HUES6 (cell line): ENCODE results near the gene PRKCA.

Source experiments
- H3K27ac ChIP-seq: 2 replicates; pipeline ENCODE4 v1.7.0; 2013; ENCODE audit warnings: low read depth, mild to moderate bottlenecking, low read length, inconsistent platforms
- H3K27me3 ChIP-seq: 2 replicates; pipeline ENCODE4 v1.6.1; 2013; ENCODE audit warnings: low read length; ENCODE audit not compliant: control insufficient read depth, insufficient read depth
- H3K36me3 ChIP-seq: 2 replicates; pipeline ENCODE4 v1.6.1; 2013; ENCODE audit warnings: low read length; ENCODE audit not compliant: control insufficient read depth, insufficient read depth
- H3K4me1 ChIP-seq: 2 replicates; pipeline ENCODE4 v1.6.1; 2013; ENCODE audit warnings: low read length; ENCODE audit not compliant: control insufficient read depth, insufficient read depth
- H3K4me3 ChIP-seq: 2 replicates; pipeline ENCODE4 v1.5.1; 2013; ENCODE audit warnings: low read depth, low read length
- H3K9ac ChIP-seq: one replicate; pipeline ENCODE4 v1.6.1; 2013; ENCODE audit warnings: mild to moderate bottlenecking, low read length
- H3K9me3 ChIP-seq: 2 replicates; pipeline ENCODE4 v1.6.1; 2013; ENCODE audit warnings: low read depth, low read length; ENCODE audit not compliant: control insufficient read depth, insufficient read depth

The PRKCA gene

GRCh38 chr17:66272811-66273585, 29.4 kb upstream of the PRKCA start:
- H3K27me3 ChIP-seq, result no peaks in the 10 kb centered on the region
- no peaks in the 10 kb centered on the region for H3K36me3 ChIP-seq
- H3K4me1 ChIP-seq, result no peaks in the 10 kb centered on the region
- H3K4me3 ChIP-seq, result no peak overlapping the region
- H3K9ac ChIP-seq, result no peak overlapping the region
- no peak overlapping the region for H3K27ac ChIP-seq
- peaks cover 18% of the 10 kb centered on the region for H3K9me3 ChIP-seq

DNA sequence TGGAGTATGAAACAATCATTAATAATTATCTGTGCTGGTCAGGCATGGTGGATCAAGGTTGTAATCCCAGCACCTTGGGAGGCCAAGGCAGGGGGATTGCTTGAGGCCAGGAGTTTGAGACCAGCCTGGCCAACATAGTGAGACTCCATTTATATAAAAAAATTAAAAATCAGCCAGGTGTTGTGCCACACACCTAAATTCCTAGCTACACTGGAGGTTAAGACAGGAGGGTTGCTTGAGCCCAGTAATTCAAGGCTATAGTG, 28.9 kb upstream of the PRKCA start:
- no peaks in the 10 kb centered on the region for H3K4me1 ChIP-seq
- H3K27ac ChIP-seq, result no peak overlapping the region
- H3K36me3 ChIP-seq, result no peaks in the 10 kb centered on the region
- H3K9ac ChIP-seq, result no peak overlapping the region
- no peaks in the 10 kb centered on the region for H3K27me3 ChIP-seq
- H3K9me3 ChIP-seq, result peaks cover 18% of the 10 kb centered on the region
- H3K4me3 ChIP-seq, result no peak overlapping the region

DNA sequence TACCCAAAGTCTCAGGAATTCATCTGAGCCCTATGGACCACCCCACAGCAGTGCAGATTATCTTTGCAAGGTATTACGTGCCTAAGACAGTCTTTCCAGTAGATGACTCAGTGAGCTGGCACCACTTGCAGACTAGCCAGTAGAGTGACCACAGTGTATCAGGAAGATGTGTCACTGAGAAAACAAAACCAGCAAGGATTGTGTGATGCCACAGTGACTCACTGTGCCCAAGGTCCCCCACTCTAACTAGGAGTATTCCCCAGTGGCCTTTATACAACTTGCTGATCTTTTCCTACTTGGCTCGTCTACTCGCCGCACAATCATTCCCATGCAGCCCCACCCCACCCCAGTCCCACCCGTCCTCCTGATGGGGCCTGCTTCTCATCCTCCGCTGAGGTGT, 26.8 kb upstream of the PRKCA start:
- Histone ChIP-seq H3K4me1 (no peaks in the 10 kb centered on the region), H3K9ac (no peak overlapping the region), H3K27ac (no peak overlapping the region), H3K4me3 (no peak overlapping the region), H3K9me3 (peaks cover 11% of the 10 kb centered on the region), H3K36me3 (no peaks in the 10 kb centered on the region), H3K27me3 (no peaks in the 10 kb centered on the region)

DNA sequence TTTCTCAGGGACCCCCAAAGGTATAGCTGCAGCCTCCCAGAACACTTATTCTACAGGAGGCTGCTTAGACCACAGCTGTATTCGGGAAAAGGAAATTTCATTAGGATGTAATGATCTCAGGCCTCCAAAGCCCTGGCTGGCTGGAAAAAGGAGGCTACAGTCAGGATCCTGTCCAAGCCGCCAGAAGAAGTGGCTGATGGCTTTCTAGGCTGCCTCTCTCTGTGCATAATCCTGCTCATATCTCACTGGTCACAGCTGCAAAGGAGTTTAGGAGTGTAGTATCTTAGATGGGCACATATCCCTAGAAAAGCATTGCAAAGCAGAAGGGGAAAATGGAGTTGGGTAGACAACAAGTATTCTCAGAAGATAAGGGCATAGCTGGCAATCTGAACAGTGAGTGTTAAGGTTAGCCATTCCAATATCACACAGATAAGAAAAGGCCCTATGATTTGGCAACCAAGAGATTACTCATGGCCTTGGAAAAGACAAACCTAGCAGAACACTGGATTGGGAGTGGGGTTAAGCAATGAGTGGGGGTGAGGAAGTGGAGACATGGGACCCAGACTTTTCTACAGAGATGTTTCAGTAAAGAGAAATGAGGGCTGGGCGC, 26.0 kb upstream of the PRKCA start:
- Histone ChIP-seq H3K4me1 (no peaks in the 10 kb centered on the region), H3K27ac (no peak overlapping the region)

GRCh38 chr17:66277191-66277590, 25.2 kb upstream of the PRKCA start:
- no peaks in the 10 kb centered on the region for H3K36me3 ChIP-seq
- no peaks in the 10 kb centered on the region for H3K27me3 ChIP-seq
- H3K9me3 ChIP-seq, result no peaks in the 10 kb centered on the region
- H3K4me3 ChIP-seq, result no peak overlapping the region
- H3K4me1 ChIP-seq, result no peaks in the 10 kb centered on the region
- H3K9ac ChIP-seq, result no peak overlapping the region
- no peak overlapping the region for H3K27ac ChIP-seq

More for the DNA sequence above, 26.0 kb upstream of the PRKCA start:
- Histone ChIP-seq H3K9ac (no peak overlapping the region), H3K9me3 (peaks cover 6% of the 10 kb centered on the region), H3K4me3 (no peak overlapping the region), H3K36me3 (no peaks in the 10 kb centered on the region), H3K27me3 (no peaks in the 10 kb centered on the region)

- H3K4me1 ChIP-seq, result no peaks in the 10 kb centered on the region
- H3K4me3 ChIP-seq, result no peak overlapping the region
- H3K9ac ChIP-seq, result no peak overlapping the region
- H3K36me3 ChIP-seq, result no peaks in the 10 kb centered on the region
- no peaks in the 10 kb centered on the region for H3K9me3 ChIP-seq
- no peaks in the 10 kb centered on the region for H3K27me3 ChIP-seq
- no peak overlapping the region for H3K27ac ChIP-seq
Observed at GRCh38 chr17:66281661-66282369, 20.6 kb upstream of the PRKCA start.

GRCh38 chr17:66283296-66283934, 19.0 kb upstream of the PRKCA start:
- no peaks in the 10 kb centered on the region for H3K36me3 ChIP-seq
- H3K9ac ChIP-seq, result no peak overlapping the region
- H3K4me1 ChIP-seq, result no peaks in the 10 kb centered on the region
- H3K27me3 ChIP-seq, result no peaks in the 10 kb centered on the region
- no peak overlapping the region for H3K4me3 ChIP-seq
- H3K27ac ChIP-seq, result no peak overlapping the region
- no peaks in the 10 kb centered on the region for H3K9me3 ChIP-seq

DNA sequence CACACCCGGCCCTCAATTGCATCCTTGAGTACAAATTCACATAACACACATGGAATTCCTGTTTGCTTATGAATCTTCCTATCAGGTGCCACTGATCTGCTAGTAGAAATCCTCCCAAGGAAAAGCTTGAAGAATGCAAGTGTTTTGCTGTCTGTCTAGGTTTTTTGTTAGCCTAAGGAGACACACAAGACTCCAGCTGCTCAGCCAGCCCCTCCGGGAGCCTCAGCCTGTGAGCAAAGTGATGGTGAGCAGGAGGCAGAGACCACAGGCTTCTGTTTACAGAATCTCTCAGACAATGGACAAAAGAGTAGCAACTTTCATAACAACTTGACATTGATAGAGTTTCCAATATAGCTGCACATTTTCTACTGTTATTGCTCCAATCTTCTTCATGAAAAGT, 18.4 kb upstream of the PRKCA start:
- Histone ChIP-seq H3K27me3 (no peaks in the 10 kb centered on the region), H3K36me3 (no peaks in the 10 kb centered on the region), H3K4me1 (no peaks in the 10 kb centered on the region), H3K9me3 (no peaks in the 10 kb centered on the region), H3K4me3 (no peak overlapping the region), H3K9ac (no peak overlapping the region), H3K27ac (no peak overlapping the region)

DNA sequence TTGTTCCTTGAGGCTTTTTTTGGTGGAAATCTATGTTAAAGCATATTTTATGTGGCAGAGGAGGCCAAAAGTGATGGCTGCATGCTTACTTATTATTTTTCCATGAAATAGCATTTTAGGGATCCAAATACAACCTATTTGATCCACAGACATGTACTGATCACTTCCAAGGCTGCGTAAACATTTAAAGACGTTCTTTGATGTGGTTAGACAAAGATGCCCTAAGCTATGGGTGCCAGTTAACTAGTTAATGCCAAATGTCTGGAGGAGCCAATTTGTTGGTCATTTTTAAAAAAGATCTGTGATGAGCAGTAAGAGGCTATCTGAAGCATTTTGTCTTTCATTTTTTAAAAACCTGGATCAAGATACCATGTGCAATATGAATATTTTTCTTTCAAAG, 17.3 kb upstream of the PRKCA start:
- Histone ChIP-seq H3K27ac (no peak overlapping the region), H3K9ac (no peak overlapping the region), H3K27me3 (no peaks in the 10 kb centered on the region), H3K4me3 (no peak overlapping the region), H3K4me1 (no peaks in the 10 kb centered on the region), H3K9me3 (no peaks in the 10 kb centered on the region), H3K36me3 (no peaks in the 10 kb centered on the region)

DNA sequence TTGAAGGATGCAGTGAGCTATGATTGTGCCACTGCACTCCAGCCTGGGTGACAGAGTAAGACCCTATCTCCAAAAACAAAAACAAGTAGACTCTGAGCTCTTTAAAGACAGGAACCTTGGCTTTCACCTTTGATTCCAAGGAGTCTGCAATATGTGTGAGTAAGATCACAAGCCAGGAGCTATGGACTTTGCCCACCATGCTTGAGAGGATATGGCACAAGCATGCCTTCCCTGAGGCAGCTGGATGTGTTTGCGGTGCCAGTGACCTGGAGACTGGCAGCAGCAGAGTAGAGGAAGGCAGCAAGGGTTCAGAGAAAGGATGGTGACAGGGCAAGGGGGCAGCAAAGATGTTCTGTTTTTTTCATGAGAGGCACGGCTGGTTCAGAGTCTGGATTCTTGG, 14.5 kb upstream of the PRKCA start:
- Histone ChIP-seq H3K27me3 (no peaks in the 10 kb centered on the region), H3K27ac (no peak overlapping the region), H3K4me1 (no peaks in the 10 kb centered on the region), H3K9ac (no peak overlapping the region), H3K36me3 (no peaks in the 10 kb centered on the region), H3K9me3 (no peaks in the 10 kb centered on the region), H3K4me3 (no peak overlapping the region)

DNA sequence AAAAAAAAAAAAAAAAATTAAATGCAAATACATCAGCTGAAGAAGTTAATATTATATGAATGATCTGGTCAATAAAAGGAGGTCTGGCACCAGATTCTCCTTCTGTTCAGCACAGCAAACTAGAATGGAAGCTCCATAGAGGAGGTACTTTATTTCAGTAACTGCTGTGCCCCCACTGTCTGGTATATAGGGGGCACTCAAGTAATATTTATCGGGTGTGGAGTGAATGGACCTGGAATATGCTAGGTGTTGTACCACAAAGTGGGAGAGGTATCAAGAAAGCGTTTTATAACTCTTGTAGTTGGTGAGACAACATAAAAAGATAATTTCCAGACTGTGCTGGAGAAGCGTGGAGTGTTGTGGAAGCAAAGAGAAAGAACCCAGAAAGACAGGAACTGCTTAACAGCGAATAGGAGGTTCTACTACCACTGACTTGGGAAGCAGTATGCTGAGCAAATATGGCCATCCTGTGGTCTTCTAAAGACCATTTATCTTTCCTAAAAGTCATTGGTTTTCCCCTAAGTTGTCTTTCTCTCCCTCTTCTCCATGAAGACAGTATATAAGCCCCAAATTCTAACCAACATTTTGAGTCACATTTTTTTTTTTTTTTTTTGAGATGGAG, 12.2 kb upstream of the PRKCA start:
- Histone ChIP-seq H3K9ac (no peak overlapping the region), H3K27ac (no peak overlapping the region), H3K27me3 (no peaks in the 10 kb centered on the region)

More for the DNA sequence above, 12.2 kb upstream of the PRKCA start:
- Histone ChIP-seq H3K4me3 (no peak overlapping the region), H3K9me3 (no peaks in the 10 kb centered on the region), H3K36me3 (no peaks in the 10 kb centered on the region), H3K4me1 (no peaks in the 10 kb centered on the region)
